Kidney (tissue), 14 donors: ENCODE data around the gene TBC1D1. TPM values are rescaled to one million over a fixed set of nuclear protein-coding genes. Genes with fewer than 3 reads are reported as not detected.

Experiments
- DNase-seq, 5 donors: peaks; one replicate each; pipeline ENCODE4 v3.0.0-alpha.2; 2013 to 2020
- FAIRE-seq: peaks from 2 replicates; lab custom pipeline; 2012; peaks lifted over from hg19 to GRCh38; lab: Jason Lieb, UNC
- H3K27ac ChIP-seq, 2 donors: one replicate each; pipeline ENCODE4 v1.7.0; 2013; ENCODE audit warnings: low read depth in 2 of 2, low read length in 2 of 2, inconsistent platforms in 1 of 2
- H3K27me3 ChIP-seq: one replicate; pipeline ENCODE4 v1.7.1; 2013; ENCODE audit warnings: low read length, inconsistent platforms; ENCODE audit not compliant: control insufficient read depth, insufficient read depth
- H3K36me3 ChIP-seq, 3 donors: one replicate each; pipeline versions ENCODE4 v1.7.0 to v1.7.1; 2013; ENCODE audit warnings: low read length in 3 of 3, control low read depth in 1 of 3, inconsistent platforms in 1 of 3; ENCODE audit not compliant: insufficient read depth in 3 of 3, control insufficient read depth in 2 of 3
- H3K4me1 ChIP-seq, 3 donors: one replicate each; pipeline versions ENCODE4 v1.7.0 to v1.7.1; 2013; ENCODE audit warnings: low read length in 3 of 3, inconsistent platforms in 1 of 3, low read depth in 1 of 3; ENCODE audit not compliant: control insufficient read depth in 2 of 3, insufficient read depth in 2 of 3
- H3K4me3 ChIP-seq, 3 donors: one replicate each; pipeline versions ENCODE4 v1.7.0 to v1.8.1; 2013; ENCODE audit warnings: low read length in 3 of 3, control low read depth in 1 of 3, inconsistent platforms in 1 of 3
- H3K9ac ChIP-seq, 3 donors: one replicate each; pipeline versions ENCODE4 v1.7.0 to v1.7.1; 2013; ENCODE audit warnings: low read length in 3 of 3, control low read depth in 1 of 3, inconsistent platforms in 1 of 3
- H3K9me3 ChIP-seq, 3 donors: one replicate each; pipeline versions ENCODE4 v1.7.0 to v1.7.1; 2013; ENCODE audit warnings: low read length in 3 of 3, control low read depth in 1 of 3, inconsistent platforms in 1 of 3; ENCODE audit not compliant: control insufficient read depth in 2 of 3, insufficient read depth in 1 of 3
- CTCF ChIP-seq: IDR thresholded peaks from 3 replicates; pipeline ENCODE4 v1.5.1; 2012; ENCODE audit warnings: mild to moderate bottlenecking, moderate library complexity, borderline replicate concordance; ENCODE audit not compliant: insufficient read depth; ENCODE audit errors: extremely low read depth
- intact Hi-C: fragments of 100-400 bp; cut with DNase I; formaldehyde crosslinking; loops from one replicate; pipeline ENCODE4 v1.11.1; 2022
- polyA plus RNA-seq: library from polyadenylated mRNA; stranded (reverse); fragments of 350-450 nt; fragmentation: Illumina TruSeq; extraction: RNeasy Lipid Tissue Mini Kit (QIAGEN cat#74804); gene quantifications from one replicate; pipeline ENCODE4 v1.2.3, GENCODE V29; 2014; ENCODE audit warnings: low read depth, low replicate concordance; ENCODE audit not compliant: insufficient read depth
- total RNA-seq: library from RNA; stranded (reverse); fragmentation: NEBNext Ultra II Directional; extraction: Animal tissue kit (Norgen Biotek cat#: 25700); gene quantifications from one replicate; pipeline ENCODE4 v1.2.1, GENCODE V29; 2021
- donor health status: control.
- donor health status: control.
- donor health status: control.
- donor health status: control.
- donor health status: control.
- donor health status: DM: yes; HTN: yes; CAD: no.
- donor health status: Normal renal cell carcinoma (clear cell type).

Gene TBC1D1
- total and polyA plus RNA-seq, 2 donors from 2014 or later: 170 to 182 TPM

GRCh38 chr4:38141808-38142500 is 251.1 kb downstream of the TBC1D1 start:
- H3K27ac ChIP-seq: no peak overlapping the region
- H3K9ac ChIP-seq: no peak overlapping the region
- FAIRE-seq: no peak

GRCh38 chr4:38144031-38144430 is 253.1 kb downstream of the TBC1D1 start:
- no peak for FAIRE-seq
- no peak overlapping the region for H3K9ac ChIP-seq
- intact Hi-C loops: no loop called here

More at GRCh38 chr4:38141808-38142500, 251.1 kb downstream of the TBC1D1 start:
- peaks cover 0 to 28% (median 20%) of the 10 kb centered on the region in 3 donors for H3K36me3 ChIP-seq
- H3K27me3 ChIP-seq: no peaks in the 10 kb centered on the region
- no peaks in the 10 kb centered on the region for H3K9me3 ChIP-seq
- H3K4me1 ChIP-seq: no peaks in the 10 kb centered on the region
- no peak for TF ChIP-seq CTCF
- DNase-seq: no peak
- no peak overlapping the region for H3K4me3 ChIP-seq
- intact Hi-C loops: no loop called here

GRCh38 chr4:38145033-38145678 is 254.3 kb downstream of the TBC1D1 start:
- H3K9me3 ChIP-seq: no peaks in the 10 kb centered on the region
- H3K27me3 ChIP-seq: no peaks in the 10 kb centered on the region
- FAIRE-seq (no peak), DNase-seq (no peak)
- TF ChIP-seq CTCF: no peak
- no peak overlapping the region for H3K9ac ChIP-seq
- no peak overlapping the region for H3K4me3 ChIP-seq
- H3K36me3 ChIP-seq: peaks cover 0 to 4% (median 2%) of the 10 kb centered on the region in 3 donors
- intact Hi-C loops: no loop called here
- no peak overlapping the region for H3K27ac ChIP-seq
- peaks cover 0 to 5% (median 3%) of the 10 kb centered on the region in 3 donors for H3K4me1 ChIP-seq

More at GRCh38 chr4:38144031-38144430, 253.1 kb downstream of the TBC1D1 start:
- no peaks in the 10 kb centered on the region for H3K4me1 ChIP-seq
- peaks cover 0 to 14% (median 13%) of the 10 kb centered on the region in 3 donors for H3K36me3 ChIP-seq
- no peak for TF ChIP-seq CTCF
- H3K4me3 ChIP-seq: no peak overlapping the region
- H3K27ac ChIP-seq: no peak overlapping the region
- DNase-seq: no peak
- no peaks in the 10 kb centered on the region for H3K9me3 ChIP-seq
- H3K27me3 ChIP-seq: no peaks in the 10 kb centered on the region
